Lower leg skin (tissue), 4 donors: Measurements from ENCODE around the gene SREBF1. TPM values are rescaled to one million over a fixed set of nuclear protein-coding genes. Genes with fewer than 3 reads are reported as not detected.

Experiments used
- DNase-seq, 2 donors: peaks; one replicate each; pipeline ENCODE4 v3.0.0-alpha.2; 2019; ENCODE audit warnings: low spot score in 2 of 2
- H3K4me3 ChIP-seq: fragments of 200-600 bp; sonication (generic); 2 replicates; pipeline ENCODE4 v1.5.1; 2017; ENCODE audit warnings: mild to moderate bottlenecking, low read depth; ENCODE audit not compliant: poor library complexity, severe bottlenecking
- POLR2A ChIP-seq, 2 donors: fragments of 450-650 bp; IDR thresholded peaks; one replicate each; pipeline ENCODE4 v1.6.1; 2016 to 2017; ENCODE audit warnings: antibody characterized with exemption in 2 of 2, mild to moderate bottlenecking in 1 of 2, moderate library complexity in 1 of 2
- WGBS, 2 donors: methylation state at CpG; one replicate each; pipeline ENCODE4 v1.1.5; 2018; 5-methylcytosine and 5-hydroxymethylcytosine counted together
- intact Hi-C: fragments of 100-400 bp; cut with DNase I; formaldehyde crosslinking; loops from one replicate; pipeline ENCODE4 v1.15.0; 2023; ENCODE audit warnings: low total_unique reads
- total RNA-seq, 4 donors: library from RNA; depleted of rRNA; stranded (reverse); fragments of >200 nt; gene quantifications; one replicate each; pipeline ENCODE4 v1.1.0, GENCODE V29; 2016
- TF ChIP-seq, protein P1 (sequence below), 3 donors: fragments of 450-650 bp; IDR thresholded peaks; one replicate each; pipeline ENCODE4 v1.5.1; 2016; ENCODE audit warnings: antibody characterized with exemption in 3 of 3, mild to moderate bottlenecking in 3 of 3, moderate library complexity in 2 of 3

The SREBF1 gene
- total RNA-seq, 4 donors from 2014 or later, result 54.3 to 146 (median 102) TPM

DNA sequence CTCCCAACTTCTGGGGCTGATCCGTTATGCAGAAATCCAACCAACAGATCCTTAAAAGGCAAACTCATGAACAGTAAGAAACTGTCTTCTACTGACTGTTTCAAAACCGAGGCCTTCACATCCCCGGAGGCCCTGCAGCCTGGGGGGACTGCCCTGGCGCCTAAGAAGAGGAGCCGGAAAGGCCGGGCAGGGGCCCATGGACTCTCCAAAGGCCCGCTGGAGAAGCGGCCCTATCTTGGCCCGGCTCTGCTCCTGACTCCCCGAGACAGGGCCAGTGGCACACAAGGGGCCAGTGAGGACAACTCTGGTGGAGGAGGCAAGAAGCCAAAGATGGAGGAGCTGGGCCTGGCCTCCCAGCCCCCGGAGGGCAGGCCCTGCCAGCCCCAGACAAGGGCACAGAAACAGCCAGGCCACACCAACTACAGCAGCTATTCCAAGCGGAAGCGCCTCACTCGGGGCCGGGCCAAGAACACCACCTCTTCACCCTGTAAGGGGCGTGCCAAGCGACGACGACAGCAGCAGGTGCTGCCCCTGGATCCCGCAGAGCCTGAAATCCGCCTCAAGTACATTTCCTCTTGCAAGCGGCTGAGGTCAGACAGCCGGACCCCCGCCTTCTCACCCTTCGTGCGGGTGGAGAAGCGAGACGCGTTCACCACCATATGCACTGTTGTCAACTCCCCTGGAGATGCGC is 39.5 kb downstream of the SREBF1 start:
- H3K4me3 ChIP-seq, result no peak overlapping the region
- DNase-seq, result no peak
- intact Hi-C loops, result loop anchor here (10.0 kb wide), 1 partner anchor 112 kb away; the partner anchor contains the start of gene RAI1

DNA sequence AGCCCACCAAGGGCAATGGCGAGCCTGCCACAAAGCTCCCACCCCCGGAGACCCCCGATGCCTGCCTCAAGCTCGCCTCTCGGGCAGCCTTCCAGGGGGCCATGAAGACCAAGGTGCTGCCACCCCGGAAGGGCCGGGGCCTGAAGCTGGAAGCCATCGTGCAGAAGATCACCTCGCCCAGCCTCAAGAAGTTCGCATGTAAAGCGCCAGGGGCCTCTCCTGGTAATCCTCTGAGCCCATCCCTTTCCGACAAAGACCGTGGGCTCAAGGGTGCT is 40.1 kb downstream of the SREBF1 start:
- no peak for DNase-seq
- intact Hi-C loops, result loop anchor here (10.0 kb wide), 1 partner anchor 112 kb away; the partner anchor contains the start of gene RAI1
- WGBS, 2 donors, result 96 to 100% methylated on average over 3 to 11 of the region's 13 CpGs
- no peak overlapping the region for H3K4me3 ChIP-seq
- no peak for TF ChIP-seq POLR2A (IDR thresholded peaks at IDR 0.05)
- TF ChIP-seq, protein P1, sequence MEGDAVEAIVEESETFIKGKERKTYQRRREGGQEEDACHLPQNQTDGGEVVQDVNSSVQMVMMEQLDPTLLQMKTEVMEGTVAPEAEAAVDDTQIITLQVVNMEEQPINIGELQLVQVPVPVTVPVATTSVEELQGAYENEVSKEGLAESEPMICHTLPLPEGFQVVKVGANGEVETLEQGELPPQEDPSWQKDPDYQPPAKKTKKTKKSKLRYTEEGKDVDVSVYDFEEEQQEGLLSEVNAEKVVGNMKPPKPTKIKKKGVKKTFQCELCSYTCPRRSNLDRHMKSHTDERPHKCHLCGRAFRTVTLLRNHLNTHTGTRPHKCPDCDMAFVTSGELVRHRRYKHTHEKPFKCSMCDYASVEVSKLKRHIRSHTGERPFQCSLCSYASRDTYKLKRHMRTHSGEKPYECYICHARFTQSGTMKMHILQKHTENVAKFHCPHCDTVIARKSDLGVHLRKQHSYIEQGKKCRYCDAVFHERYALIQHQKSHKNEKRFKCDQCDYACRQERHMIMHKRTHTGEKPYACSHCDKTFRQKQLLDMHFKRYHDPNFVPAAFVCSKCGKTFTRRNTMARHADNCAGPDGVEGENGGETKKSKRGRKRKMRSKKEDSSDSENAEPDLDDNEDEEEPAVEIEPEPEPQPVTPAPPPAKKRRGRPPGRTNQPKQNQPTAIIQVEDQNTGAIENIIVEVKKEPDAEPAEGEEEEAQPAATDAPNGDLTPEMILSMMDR (IDR thresholded peaks at IDR 0.05), result no peak

More for the DNA sequence above, 39.5 kb downstream of the SREBF1 start:
- no peak for TF ChIP-seq POLR2A (IDR thresholded peaks at IDR 0.05)
- TF ChIP-seq, protein P1 (IDR thresholded peaks at IDR 0.05), result no peak
- 87% methylated on average over 29 to 30 of the region's 30 CpGs for WGBS, 2 donors

DNA sequence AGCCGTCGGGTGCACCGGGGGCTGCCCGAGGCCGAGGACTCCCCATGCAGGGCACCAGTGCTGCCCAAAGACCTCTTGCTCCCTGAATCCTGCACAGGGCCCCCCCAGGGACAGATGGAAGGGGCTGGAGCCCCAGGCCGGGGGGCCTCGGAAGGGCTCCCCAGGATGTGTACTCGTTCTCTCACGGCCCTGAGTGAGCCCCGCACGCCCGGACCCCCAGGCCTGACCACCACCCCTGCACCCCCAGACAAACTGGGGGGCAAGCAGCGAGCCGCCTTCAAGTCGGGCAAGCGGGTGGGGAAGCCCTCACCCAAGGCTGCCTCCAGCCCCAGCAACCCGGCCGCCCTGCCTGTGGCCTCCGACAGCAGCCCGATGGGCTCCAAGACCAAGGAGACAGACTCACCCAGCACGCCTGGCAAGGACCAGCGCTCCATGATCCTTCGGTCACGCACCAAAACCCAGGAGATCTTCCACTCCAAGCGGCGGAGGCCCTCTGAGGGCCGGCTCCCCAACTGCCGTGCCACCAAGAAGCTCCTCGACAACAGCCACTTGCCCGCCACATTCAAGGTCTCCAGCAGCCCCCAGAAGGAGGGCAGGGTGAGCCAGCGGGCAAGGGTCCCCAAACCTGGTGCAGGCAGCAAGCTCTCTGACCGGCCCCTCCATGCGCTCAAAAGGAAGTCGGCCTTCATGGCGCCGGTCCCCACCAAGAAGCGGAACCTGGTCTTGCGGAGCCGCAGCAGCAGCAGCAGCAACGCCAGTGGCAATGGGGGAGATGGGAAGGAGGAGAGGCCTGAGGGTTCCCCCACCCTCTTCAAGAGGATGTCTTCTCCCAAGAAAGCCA is 40.6 kb downstream of the SREBF1 start:
- no peak for DNase-seq
- TF ChIP-seq, protein P1 (IDR thresholded peaks at IDR 0.05), result no peak
- TF ChIP-seq POLR2A (IDR thresholded peaks at IDR 0.05), result no peak
- intact Hi-C loops, result loop anchor here (10.0 kb wide), 1 partner anchor 111 kb away; the partner anchor contains the start of gene RAI1
- no peak overlapping the region for H3K4me3 ChIP-seq
- WGBS, 2 donors, result 93 to 97% methylated on average over 23 to 30 of the region's 40 CpGs

DNA sequence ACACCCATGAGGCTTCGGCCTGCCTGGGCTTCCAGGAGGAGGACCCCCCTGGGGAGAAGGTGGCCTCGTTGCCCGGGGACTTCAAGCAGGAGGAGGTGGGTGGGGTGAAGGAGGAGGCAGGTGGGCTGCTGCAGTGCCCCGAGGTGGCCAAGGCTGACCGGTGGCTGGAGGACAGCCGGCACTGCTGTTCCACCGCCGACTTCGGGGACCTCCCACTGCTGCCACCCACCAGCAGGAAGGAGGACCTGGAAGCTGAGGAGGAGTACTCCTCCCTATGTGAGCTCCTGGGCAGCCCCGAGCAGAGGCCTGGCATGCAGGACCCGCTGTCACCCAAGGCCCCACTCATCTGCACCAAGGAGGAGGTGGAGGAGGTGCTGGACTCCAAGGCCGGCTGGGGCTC is 41.5 kb downstream of the SREBF1 start:
- DNase-seq, result no peak
- 93% methylated on average over 4 to 8 of the region's 12 CpGs for WGBS, 2 donors
- TF ChIP-seq, protein P1 (IDR thresholded peaks at IDR 0.05), result no peak
- no peak for TF ChIP-seq POLR2A (IDR thresholded peaks at IDR 0.05)

DNA sequence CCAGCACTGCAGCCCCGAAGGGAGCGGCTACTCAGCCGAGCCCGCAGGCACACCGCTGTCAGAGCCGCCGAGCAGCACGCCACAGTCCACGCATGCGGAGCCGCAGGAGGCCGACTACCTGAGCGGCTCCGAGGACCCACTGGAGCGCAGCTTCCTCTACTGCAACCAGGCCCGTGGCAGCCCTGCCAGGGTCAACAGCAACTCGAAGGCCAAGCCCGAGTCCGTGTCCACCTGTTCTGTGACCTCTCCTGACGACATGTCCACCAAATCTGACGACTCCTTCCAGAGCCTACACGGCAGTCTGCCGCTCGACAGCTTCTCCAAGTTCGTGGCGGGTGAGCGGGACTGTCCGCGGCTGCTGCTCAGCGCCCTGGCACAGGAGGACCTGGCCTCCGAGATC is 42.4 kb downstream of the SREBF1 start:
- WGBS, 2 donors, result 93 to 95% methylated on average over 24 to 30 of the region's 31 CpGs
- TF ChIP-seq, protein P1 (IDR thresholded peaks at IDR 0.05), result no peak
- TF ChIP-seq POLR2A (IDR thresholded peaks at IDR 0.05), result no peak
- no peak overlapping the region for H3K4me3 ChIP-seq
- DNase-seq, result no peak
- intact Hi-C loops, result loop anchor here (10.0 kb wide), 1 partner anchor 110 kb away; the partner anchor contains the start of gene RAI1

More for the DNA sequence above, 41.5 kb downstream of the SREBF1 start:
- intact Hi-C loops, result loop anchor here (10.0 kb wide), 1 partner anchor 110 kb away; the partner anchor contains the start of gene RAI1
- no peak overlapping the region for H3K4me3 ChIP-seq
